Measurements from ENCODE around the gene VEPH1. TPM values are rescaled to one million over a fixed set of nuclear protein-coding genes. Genes with fewer than 3 reads are reported as not detected.

The VEPH1 gene
- total and polyA plus RNA-seq, 9 of the 15 experiments (the other 6 are each of a cell fraction or from before 2014, with no cell fraction given) = 4.5 to 15.6 (median 5.8) TPM

DNA sequence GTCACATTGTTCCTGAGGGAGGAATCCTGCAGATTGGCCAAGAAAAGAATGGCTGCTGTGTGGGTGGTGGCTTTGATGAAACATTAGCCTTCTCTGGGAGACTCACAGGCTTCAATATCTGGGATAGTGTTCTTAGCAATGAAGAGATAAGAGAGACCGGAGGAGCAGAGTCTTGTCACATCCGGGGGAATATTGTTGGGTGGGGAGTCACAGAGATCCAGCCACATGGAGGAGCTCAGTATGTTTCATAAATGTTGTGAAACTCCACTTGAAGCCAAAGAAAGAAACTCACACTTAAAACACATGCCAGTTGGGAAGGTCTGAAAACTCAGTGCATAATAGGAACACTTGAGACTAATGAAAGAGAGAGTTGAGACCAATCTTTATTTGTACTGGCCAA lies 60.5 kb downstream of the VEPH1 start (continued):
- TF ChIP-seq, protein P1, sequence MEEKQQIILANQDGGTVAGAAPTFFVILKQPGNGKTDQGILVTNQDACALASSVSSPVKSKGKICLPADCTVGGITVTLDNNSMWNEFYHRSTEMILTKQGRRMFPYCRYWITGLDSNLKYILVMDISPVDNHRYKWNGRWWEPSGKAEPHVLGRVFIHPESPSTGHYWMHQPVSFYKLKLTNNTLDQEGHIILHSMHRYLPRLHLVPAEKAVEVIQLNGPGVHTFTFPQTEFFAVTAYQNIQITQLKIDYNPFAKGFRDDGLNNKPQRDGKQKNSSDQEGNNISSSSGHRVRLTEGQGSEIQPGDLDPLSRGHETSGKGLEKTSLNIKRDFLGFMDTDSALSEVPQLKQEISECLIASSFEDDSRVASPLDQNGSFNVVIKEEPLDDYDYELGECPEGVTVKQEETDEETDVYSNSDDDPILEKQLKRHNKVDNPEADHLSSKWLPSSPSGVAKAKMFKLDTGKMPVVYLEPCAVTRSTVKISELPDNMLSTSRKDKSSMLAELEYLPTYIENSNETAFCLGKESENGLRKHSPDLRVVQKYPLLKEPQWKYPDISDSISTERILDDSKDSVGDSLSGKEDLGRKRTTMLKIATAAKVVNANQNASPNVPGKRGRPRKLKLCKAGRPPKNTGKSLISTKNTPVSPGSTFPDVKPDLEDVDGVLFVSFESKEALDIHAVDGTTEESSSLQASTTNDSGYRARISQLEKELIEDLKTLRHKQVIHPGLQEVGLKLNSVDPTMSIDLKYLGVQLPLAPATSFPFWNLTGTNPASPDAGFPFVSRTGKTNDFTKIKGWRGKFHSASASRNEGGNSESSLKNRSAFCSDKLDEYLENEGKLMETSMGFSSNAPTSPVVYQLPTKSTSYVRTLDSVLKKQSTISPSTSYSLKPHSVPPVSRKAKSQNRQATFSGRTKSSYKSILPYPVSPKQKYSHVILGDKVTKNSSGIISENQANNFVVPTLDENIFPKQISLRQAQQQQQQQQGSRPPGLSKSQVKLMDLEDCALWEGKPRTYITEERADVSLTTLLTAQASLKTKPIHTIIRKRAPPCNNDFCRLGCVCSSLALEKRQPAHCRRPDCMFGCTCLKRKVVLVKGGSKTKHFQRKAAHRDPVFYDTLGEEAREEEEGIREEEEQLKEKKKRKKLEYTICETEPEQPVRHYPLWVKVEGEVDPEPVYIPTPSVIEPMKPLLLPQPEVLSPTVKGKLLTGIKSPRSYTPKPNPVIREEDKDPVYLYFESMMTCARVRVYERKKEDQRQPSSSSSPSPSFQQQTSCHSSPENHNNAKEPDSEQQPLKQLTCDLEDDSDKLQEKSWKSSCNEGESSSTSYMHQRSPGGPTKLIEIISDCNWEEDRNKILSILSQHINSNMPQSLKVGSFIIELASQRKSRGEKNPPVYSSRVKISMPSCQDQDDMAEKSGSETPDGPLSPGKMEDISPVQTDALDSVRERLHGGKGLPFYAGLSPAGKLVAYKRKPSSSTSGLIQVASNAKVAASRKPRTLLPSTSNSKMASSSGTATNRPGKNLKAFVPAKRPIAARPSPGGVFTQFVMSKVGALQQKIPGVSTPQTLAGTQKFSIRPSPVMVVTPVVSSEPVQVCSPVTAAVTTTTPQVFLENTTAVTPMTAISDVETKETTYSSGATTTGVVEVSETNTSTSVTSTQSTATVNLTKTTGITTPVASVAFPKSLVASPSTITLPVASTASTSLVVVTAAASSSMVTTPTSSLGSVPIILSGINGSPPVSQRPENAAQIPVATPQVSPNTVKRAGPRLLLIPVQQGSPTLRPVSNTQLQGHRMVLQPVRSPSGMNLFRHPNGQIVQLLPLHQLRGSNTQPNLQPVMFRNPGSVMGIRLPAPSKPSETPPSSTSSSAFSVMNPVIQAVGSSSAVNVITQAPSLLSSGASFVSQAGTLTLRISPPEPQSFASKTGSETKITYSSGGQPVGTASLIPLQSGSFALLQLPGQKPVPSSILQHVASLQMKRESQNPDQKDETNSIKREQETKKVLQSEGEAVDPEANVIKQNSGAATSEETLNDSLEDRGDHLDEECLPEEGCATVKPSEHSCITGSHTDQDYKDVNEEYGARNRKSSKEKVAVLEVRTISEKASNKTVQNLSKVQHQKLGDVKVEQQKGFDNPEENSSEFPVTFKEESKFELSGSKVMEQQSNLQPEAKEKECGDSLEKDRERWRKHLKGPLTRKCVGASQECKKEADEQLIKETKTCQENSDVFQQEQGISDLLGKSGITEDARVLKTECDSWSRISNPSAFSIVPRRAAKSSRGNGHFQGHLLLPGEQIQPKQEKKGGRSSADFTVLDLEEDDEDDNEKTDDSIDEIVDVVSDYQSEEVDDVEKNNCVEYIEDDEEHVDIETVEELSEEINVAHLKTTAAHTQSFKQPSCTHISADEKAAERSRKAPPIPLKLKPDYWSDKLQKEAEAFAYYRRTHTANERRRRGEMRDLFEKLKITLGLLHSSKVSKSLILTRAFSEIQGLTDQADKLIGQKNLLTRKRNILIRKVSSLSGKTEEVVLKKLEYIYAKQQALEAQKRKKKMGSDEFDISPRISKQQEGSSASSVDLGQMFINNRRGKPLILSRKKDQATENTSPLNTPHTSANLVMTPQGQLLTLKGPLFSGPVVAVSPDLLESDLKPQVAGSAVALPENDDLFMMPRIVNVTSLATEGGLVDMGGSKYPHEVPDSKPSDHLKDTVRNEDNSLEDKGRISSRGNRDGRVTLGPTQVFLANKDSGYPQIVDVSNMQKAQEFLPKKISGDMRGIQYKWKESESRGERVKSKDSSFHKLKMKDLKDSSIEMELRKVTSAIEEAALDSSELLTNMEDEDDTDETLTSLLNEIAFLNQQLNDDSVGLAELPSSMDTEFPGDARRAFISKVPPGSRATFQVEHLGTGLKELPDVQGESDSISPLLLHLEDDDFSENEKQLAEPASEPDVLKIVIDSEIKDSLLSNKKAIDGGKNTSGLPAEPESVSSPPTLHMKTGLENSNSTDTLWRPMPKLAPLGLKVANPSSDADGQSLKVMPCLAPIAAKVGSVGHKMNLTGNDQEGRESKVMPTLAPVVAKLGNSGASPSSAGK (IDR thresholded peaks at IDR 0.05) = peak; percentile 76
- TF ChIP-seq ETV5 (CRISPR knock-in tag; IDR thresholded peaks at IDR 0.05; ENCODE audit: low read depth) (peak; percentile 29; the same call in 1 of the 2 replicates), ZNF707 (CRISPR knock-in tag; conservative IDR thresholded peaks at IDR 0.05) (no peak), GATAD2B (IDR thresholded peaks at IDR 0.05; ENCODE audit: borderline replicate concordance) (no peak), CEBPB (tag; IDR thresholded peaks at IDR 0.05) (peak; percentile 42), ZNF76 (CRISPR knock-in tag; IDR thresholded peaks at IDR 0.05; ENCODE audit: borderline replicate concordance) (no peak), EGR1 (conservative IDR thresholded peaks at IDR 0.05) (peak; percentile 33; the same call in 1 of the 2 replicates), HEY1 (CRISPR knock-in tag; IDR thresholded peaks at IDR 0.05; ENCODE audit: borderline replicate concordance) (no peak), GABPA (tag; conservative IDR thresholded peaks at IDR 0.05; ENCODE audit: low read depth) (peak; percentile 64), MTA3 (IDR thresholded peaks at IDR 0.05; ENCODE audit: borderline replicate concordance) (no peak), ZC3H8 (IDR thresholded peaks at IDR 0.05) (no peak)
- TF ChIP-seq, protein P2, sequence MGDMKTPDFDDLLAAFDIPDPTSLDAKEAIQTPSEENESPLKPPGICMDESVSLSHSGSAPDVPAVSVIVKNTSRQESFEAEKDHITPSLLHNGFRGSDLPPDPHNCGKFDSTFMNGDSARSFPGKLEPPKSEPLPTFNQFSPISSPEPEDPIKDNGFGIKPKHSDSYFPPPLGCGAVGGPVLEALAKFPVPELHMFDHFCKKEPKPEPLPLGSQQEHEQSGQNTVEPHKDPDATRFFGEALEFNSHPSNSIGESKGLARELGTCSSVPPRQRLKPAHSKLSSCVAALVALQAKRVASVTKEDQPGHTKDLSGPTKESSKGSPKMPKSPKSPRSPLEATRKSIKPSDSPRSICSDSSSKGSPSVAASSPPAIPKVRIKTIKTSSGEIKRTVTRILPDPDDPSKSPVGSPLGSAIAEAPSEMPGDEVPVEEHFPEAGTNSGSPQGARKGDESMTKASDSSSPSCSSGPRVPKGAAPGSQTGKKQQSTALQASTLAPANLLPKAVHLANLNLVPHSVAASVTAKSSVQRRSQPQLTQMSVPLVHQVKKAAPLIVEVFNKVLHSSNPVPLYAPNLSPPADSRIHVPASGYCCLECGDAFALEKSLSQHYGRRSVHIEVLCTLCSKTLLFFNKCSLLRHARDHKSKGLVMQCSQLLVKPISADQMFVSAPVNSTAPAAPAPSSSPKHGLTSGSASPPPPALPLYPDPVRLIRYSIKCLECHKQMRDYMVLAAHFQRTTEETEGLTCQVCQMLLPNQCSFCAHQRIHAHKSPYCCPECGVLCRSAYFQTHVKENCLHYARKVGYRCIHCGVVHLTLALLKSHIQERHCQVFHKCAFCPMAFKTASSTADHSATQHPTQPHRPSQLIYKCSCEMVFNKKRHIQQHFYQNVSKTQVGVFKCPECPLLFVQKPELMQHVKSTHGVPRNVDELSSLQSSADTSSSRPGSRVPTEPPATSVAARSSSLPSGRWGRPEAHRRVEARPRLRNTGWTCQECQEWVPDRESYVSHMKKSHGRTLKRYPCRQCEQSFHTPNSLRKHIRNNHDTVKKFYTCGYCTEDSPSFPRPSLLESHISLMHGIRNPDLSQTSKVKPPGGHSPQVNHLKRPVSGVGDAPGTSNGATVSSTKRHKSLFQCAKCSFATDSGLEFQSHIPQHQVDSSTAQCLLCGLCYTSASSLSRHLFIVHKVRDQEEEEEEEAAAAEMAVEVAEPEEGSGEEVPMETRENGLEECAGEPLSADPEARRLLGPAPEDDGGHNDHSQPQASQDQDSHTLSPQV (IDR thresholded peaks at IDR 0.05) = 0 out of 2 replicates have a peak, but pooled peaks have one; percentile 48
- TF ChIP-seq, protein P3, sequence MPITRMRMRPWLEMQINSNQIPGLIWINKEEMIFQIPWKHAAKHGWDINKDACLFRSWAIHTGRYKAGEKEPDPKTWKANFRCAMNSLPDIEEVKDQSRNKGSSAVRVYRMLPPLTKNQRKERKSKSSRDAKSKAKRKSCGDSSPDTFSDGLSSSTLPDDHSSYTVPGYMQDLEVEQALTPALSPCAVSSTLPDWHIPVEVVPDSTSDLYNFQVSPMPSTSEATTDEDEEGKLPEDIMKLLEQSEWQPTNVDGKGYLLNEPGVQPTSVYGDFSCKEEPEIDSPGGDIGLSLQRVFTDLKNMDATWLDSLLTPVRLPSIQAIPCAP (CRISPR knock-in tag; IDR thresholded peaks at IDR 0.05; ENCODE audit: borderline replicate concordance) = no peak
